ENCODE measurements around the gene TTN. TPM values are rescaled to one million over a fixed set of nuclear protein-coding genes. Genes with fewer than 3 reads are reported as not detected.

The TTN gene
- total RNA-seq, result 10 to 100 TPM; 28.2 to 47.4 TPM
- polyA plus RNA-seq, result 10 to 100 TPM in 1 of 2 donors, under 1 TPM in 1; 0.53 to 11.2 TPM
- long read RNA-seq, donor 1, result 0 reads
- long read RNA-seq, donor 2, result 0 reads
- long read RNA-seq, donor 3, result 0 reads
- long read RNA-seq, donor 4, result 0 reads
- long read RNA-seq, donor 5, partial matches to known transcripts, result 7 of 7 reads
- long read RNA-seq, donor 5, other reads (novel, unspliced or antisense), result 0 of 7 reads

- H3K9ac ChIP-seq (ENCODE audit: insufficient read depth in 1 of 2, low read length in 2 of 2), result no peak within 1 kb of the TSS
- peaks cover 0 to 8% (median 0%) of the 10 kb centered on the region in 4 donors for H3K36me3 ChIP-seq (ENCODE audit: control insufficient read depth in 4 of 4, insufficient read depth in 4 of 4, low read length in 4 of 4)
- no peaks in the 10 kb centered on the region for H3K27me3 ChIP-seq (ENCODE audit: control insufficient read depth in 3 of 3, insufficient read depth in 3 of 3, low read length in 2 of 3)
- H3K27ac ChIP-seq (ENCODE audit: low read depth in 1 of 2, low read length in 1 of 2), result peak within 1 kb of the TSS in 1 of 2 donors; percentile 93
- WGBS, 2 donors, result 91% methylated on average over 10 of the region's 10 CpGs
- H3K4me1 ChIP-seq (ENCODE audit: control insufficient read depth in 5 of 5, insufficient read depth in 5 of 5, low read length in 5 of 5), result peaks cover 0 to 6% (median 0%) of the 10 kb centered on the region in 5 donors
- no peak for TF ChIP-seq CTCF (IDR thresholded peaks at IDR 0.05; ENCODE audit: control extremely low read depth, extremely low read depth)
- ATAC-seq (ENCODE audit: insufficient read depth, low FRiP score), result no peak
- no peaks in the 10 kb centered on the region for H3K9me3 ChIP-seq (ENCODE audit: control insufficient read depth in 4 of 4, insufficient read depth in 3 of 4, low read length in 3 of 4)
- no peak for DNase-seq
- no peak within 1 kb of the TSS for H3K4me3 ChIP-seq
Measured at GRCh38 chr2:178807227-178808008, at the start of gene TTN. TTN (minus strand) TSS chr2:178807423; CDS start chr2:178804642, 2,781 bp downstream.

- DNase-seq (no peak), ATAC-seq (ENCODE audit: insufficient read depth, low FRiP score) (no peak)
- Histone ChIP-seq H3K4me3 (no peak overlapping the region), H3K9me3 (ENCODE audit: control insufficient read depth in 4 of 4, insufficient read depth in 3 of 4, low read length in 3 of 4) (peaks cover 0 to 2% (median 0%) of the 10 kb centered on the region in 4 donors), H3K9ac (ENCODE audit: insufficient read depth in 1 of 2, low read length in 2 of 2) (no peak overlapping the region), H3K27me3 (ENCODE audit: control insufficient read depth in 3 of 3, insufficient read depth in 3 of 3, low read length in 2 of 3) (no peaks in the 10 kb centered on the region), H3K4me1 (ENCODE audit: control insufficient read depth in 5 of 5, insufficient read depth in 5 of 5, low read length in 5 of 5) (peaks cover 0 to 19% (median 5%) of the 10 kb centered on the region in 5 donors), H3K27ac (ENCODE audit: low read depth in 1 of 2, low read length in 1 of 2) (no peak overlapping the region), H3K36me3 (ENCODE audit: control insufficient read depth in 4 of 4, insufficient read depth in 4 of 4, low read length in 4 of 4) (peaks cover 0 to 3% (median under 1%) of the 10 kb centered on the region in 4 donors)
- no peak for TF ChIP-seq CTCF (IDR thresholded peaks at IDR 0.05; ENCODE audit: control extremely low read depth, extremely low read depth)
Measured at GRCh38 chr2:178855151-178855550, 47.9 kb upstream of the TTN start.

- Histone ChIP-seq H3K27ac (ENCODE audit: low read depth in 1 of 2, low read length in 1 of 2) (no peak overlapping the region), H3K36me3 (ENCODE audit: control insufficient read depth in 4 of 4, insufficient read depth in 4 of 4, low read length in 4 of 4) (peaks cover 0 to 7% (median under 1%) of the 10 kb centered on the region in 4 donors), H3K4me3 (no peak overlapping the region), H3K27me3 (ENCODE audit: control insufficient read depth in 3 of 3, insufficient read depth in 3 of 3, low read length in 2 of 3) (no peaks in the 10 kb centered on the region), H3K9me3 (ENCODE audit: control insufficient read depth in 4 of 4, insufficient read depth in 3 of 4, low read length in 3 of 4) (peaks cover 0 to 2% (median 0%) of the 10 kb centered on the region in 4 donors), H3K9ac (ENCODE audit: insufficient read depth in 1 of 2, low read length in 2 of 2) (no peak overlapping the region), H3K4me1 (ENCODE audit: control insufficient read depth in 5 of 5, insufficient read depth in 5 of 5, low read length in 5 of 5) (peaks cover 0 to 16% (median 0%) of the 10 kb centered on the region in 5 donors)
- TF ChIP-seq CTCF (IDR thresholded peaks at IDR 0.05; ENCODE audit: control extremely low read depth, extremely low read depth), result no peak
- 97 to 98% methylated on average over 5 of the region's 5 CpGs for WGBS, 2 donors
- DNase-seq, result no peak
- no peak for ATAC-seq (ENCODE audit: insufficient read depth, low FRiP score)
Measured at GRCh38 chr2:178848335-178848734, 41.1 kb upstream of the TTN start.
